ENCODE data around the gene PCK2.
A peak's percentile ranks its signal among the peaks of the same experiment; 100 is the strongest.
"Not testable (repeated sequence)": the region's sequence is repeated elsewhere in the genome, so short reads cannot be mapped to it uniquely, and the experiment has no call there.

PCK2 gene

DNA sequence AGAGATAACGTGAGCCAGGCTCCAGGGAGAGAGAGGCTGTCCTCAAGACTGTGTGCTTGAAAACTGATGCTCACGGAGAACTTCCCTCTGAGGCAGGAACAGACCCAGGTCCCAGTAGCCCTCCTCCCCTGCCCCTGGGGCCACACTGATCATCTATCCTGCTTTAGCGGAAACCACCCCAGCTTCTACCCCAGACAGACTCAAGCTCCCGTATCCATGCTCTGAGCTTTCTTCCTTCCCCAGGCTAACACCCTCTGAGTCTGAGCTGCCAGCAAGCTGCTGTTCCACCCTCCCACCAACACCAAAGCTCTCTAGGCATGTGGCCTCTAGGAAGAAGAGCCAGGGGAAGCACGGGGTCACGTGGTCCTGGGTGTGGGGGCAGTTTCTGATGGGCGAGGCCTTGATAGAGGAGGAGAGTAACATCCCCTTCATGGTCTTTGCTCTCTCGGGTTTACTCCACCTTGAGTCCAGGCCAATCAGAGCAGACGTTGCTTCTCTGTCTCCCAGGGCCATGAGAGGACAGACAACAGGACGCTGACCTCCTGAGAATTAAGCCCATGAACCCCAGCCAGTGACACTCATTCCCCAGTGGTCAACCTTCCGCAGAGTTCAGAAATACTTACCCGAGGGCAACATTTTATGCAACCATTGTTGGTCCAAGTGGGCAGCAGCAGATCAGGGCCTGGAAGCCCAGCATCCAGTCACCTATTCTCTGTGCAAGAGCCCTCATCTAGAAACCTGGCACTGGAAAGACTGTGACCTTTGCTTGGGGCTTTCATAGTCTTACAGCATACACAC, 1.4 kb downstream of the PCK2 start:
- peak; percentile 27 for DNase-seq (ENCODE audit: low read depth, low spot score)

DNA sequence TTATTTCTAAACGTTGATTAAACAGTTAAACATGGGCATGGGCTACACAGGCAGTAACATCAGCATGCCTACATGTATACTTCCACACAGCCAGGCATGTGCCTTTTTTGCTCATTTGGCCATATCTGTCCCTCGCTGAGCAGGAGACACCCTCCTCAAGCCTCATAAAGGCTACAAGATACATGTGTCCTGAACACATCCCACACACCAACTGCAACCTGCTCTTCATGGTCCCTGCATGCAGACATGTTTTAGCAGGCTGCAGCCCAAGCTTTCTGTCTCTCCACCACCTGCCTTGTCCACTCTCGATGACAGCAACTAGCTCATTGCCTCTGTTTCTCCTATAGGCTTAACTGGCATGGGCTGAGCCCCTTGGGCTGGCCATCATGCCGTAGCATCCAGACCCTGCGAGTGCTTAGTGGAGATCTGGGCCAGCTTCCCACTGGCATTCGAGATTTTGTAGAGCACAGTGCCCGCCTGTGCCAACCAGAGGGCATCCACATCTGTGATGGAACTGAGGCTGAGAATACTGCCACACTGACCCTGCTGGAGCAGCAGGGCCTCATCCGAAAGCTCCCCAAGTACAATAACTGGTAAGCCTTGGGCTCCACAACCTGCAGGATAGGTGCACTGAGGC, 2.6 kb downstream of the PCK2 start:
- no peak for DNase-seq (ENCODE audit: low read depth, low spot score)

DNA sequence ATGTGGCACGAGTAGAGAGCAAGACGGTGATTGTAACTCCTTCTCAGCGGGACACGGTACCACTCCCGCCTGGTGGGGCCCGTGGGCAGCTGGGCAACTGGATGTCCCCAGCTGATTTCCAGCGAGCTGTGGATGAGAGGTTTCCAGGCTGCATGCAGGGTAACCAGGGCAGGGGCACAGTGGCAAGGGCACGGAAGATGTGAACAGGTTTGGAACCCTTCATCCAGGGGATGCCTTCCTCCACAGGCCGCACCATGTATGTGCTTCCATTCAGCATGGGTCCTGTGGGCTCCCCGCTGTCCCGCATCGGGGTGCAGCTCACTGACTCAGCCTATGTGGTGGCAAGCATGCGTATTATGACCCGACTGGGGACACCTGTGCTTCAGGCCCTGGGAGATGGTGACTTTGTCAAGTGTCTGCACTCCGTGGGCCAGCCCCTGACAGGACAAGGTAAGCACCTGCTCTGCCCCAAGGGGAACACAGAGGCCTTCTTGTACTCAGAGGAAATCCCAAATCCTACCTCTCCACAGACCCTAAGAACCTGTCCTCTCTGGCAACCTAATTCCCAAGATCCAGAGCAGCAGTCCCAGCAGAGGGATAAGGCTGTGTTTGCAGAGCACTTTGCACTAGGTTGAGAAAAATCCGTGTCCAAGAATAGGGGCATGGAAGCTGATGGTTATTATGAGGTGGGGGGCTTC, 4.3 kb downstream of the PCK2 start:
- DNase-seq (ENCODE audit: low read depth, low spot score) = no peak

DNA sequence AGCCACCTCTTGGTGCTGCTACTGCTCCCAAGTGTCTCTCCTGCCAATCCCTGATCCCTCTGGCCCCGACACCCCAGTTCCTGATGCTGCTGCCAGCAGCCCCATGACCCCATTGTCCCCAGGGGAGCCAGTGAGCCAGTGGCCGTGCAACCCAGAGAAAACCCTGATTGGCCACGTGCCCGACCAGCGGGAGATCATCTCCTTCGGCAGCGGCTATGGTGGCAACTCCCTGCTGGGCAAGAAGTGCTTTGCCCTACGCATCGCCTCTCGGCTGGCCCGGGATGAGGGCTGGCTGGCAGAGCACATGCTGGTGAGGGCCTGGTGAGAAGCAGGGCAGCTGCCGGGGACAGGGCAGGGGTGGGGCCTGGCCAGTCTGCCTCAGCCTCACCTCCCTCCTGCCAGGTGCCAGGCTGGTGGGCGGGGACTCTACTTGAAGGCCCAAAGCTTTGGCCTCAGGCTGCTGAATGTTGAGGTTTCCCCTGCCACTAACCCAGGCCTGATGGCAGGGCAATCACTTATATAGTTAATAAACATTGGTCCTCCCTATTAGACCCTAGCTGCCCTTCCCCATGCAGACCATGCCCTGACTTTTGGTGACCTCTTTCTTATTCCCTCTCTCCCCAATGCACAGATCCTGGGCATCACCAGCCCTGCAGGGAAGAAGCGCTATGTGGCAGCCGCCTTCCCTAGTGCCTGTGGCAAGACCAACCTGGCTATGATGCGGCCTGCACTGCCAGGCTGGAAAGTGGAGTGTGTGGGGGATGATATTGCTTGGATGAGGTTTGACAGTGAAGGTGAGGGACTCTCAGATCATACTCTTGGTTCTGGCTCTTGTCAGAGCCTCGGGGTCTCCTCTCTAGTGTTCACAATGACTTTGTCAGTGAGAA, 5.1 kb downstream of the PCK2 start:
- DNase-seq (ENCODE audit: low read depth, low spot score) = no peak

DNA sequence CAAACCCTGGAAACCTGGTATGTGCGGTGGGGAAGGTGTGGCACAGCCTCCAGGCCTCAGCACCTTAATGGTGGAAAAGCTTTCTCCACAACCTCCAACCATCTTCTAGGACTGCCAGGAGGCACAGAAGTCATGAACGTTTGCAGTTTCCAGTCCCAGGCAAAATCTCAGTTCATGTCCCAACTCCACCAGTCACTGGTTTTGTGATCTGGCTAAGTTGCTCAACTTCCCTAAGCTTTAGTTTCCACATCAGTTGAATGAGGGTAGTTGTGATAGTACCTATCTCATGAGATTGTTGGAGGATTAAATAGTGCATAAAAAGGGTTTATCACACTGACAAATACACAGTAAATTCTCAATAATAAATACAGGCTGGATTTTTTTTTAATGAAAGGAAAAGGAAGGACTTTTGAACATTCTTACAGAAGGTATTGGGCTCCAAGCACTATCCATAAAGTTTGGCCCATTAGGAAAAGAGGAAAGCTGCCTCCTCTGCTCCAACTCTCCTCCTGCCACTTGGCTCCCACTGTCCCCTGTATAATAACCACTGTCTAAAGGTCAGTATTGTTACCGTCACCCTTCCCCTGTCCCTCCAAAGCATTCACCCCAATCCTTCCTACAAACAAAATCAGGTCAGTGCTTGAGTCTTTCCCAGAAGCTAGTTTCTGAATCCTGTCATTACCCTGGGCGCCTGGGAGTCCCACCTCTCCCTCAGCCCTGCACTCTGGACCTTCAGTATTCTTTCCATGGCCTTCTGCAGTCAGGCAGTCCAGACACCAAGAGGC, 6.3 kb downstream of the PCK2 start:
- no peak for DNase-seq (ENCODE audit: low read depth, low spot score)

DNA sequence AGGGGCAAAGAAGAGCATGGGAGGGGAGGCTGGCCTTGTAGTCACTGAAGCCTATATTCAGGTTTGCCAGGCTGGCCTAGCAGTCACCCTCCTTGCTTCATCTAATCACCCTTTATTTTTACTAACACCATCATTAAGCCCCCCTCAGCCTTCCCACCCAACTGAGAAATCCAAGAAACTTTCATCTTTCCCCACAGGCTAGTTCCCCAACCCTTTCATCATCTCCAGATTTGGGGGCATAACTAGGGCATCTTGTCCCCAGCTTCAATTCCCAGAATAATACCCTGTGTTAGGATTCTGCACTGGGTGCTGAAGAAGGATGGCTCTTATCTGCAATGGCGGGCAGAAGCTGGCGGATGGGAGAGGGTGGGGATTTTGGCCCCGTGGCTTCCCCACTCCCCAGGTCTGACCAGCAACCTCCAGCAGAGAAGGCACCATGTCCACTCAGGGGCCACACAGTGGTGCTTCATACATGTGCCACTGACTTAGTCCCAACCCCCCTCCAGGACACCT, 6.9 kb downstream of the PCK2 start:
- no peak for DNase-seq (ENCODE audit: low read depth, low spot score)

DNA sequence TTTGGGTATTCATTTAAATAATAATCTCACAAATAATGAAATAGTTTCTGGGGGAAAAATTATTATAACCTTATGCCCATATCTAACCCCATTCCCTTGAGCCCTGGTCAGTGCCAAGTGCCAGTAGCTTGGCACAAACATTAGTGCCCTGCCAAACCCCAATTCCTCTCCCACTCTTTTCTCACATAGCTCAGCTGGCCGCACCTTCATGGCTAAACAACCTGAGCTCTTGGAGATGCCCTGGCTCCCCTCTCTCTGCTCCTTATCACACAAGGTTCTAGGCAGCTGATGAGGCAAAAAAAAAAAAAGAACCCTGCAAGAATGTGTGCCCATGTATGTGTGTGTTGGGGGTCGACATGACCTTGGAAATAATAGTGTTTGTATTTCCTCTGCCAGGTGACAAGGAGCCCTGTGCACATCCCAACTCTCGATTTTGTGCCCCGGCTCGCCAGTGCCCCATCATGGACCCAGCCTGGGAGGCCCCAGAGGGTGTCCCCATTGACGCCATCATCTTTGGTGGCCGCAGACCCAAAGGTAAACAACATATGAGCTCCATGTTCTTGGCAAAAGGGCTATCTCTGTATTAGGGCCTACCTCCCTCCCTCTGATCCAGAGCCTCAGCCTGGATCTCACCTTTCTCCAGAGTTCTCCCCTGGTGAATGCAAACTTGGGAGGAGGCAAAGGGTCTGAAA, 8.4 kb downstream of the PCK2 start:
- DNase-seq (ENCODE audit: low read depth, low spot score) = no peak

DNA sequence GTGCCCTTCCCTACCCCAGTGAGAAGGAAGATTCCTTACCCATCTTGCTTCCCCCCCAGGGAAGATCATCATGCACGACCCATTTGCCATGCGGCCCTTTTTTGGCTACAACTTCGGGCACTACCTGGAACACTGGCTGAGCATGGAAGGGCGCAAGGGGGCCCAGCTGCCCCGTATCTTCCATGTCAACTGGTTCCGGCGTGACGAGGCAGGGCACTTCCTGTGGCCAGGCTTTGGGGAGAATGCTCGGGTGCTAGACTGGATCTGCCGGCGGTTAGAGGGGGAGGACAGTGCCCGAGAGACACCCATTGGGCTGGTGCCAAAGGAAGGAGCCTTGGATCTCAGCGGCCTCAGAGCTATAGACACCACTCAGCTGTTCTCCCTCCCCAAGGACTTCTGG, 9.3 kb downstream of the PCK2 start:
- DNase-seq (ENCODE audit: low read depth, low spot score) = no peak

DNA sequence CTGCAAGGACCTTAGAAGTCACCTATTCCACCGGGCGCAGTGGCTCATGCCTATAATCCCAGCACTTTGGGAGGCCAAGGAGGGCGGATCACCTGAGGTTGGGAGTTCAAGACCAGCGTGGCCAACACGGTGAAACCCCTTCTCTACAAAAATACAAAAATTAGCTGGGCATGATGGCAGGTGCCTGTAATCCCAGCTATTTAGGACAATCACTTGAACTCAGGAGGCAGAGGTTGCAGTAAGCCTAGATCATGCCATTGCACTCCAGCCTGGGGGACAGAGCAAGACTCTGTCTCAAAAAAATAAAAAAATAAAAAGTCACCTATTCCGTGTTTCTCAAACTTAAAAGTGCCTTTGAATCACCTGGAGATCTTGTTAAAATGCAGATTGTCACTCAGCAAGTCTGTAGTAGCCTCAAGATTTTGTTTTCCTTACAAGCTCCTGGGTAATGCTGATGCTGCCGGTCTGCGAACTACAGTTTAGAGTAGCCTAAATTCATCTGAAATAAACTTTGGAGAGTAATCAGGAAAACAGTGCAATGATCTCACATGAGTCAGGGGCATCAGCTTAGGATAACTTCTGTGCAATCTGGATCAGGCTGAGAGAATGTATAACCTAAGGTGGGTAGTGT, 11.6 kb downstream of the PCK2 start:
- not testable (repeated sequence) for DNase-seq (ENCODE audit: low read depth, low spot score)

DNA sequence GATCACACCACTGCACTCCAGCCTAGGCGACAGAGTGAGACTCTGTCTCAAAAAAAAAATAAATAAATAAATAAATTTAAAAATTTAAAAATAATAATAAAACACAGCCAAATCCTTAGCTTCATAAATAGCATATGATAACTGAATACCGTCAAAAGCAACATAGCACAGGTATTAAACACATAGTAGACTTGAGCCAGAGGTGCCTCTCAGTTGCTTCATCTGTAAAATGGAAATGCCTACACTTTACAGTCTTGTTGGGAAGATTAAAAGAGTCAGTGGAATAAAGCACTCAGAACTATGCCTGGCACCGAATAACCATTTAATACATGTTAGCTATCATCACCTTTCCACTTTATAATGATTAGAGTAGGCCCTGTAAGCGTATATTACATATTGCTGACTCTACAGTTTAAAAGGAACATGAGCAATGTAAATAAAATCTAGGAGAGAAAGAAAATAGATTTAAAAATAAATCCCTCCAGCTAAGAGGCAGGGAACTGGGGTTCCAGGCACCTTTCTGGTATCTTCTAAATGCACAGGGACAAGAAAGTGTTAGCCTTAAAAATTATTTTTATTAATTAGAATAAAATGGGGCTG, 12.7 kb downstream of the PCK2 start:
- no peak for DNase-seq (ENCODE audit: low read depth, low spot score)

DNA sequence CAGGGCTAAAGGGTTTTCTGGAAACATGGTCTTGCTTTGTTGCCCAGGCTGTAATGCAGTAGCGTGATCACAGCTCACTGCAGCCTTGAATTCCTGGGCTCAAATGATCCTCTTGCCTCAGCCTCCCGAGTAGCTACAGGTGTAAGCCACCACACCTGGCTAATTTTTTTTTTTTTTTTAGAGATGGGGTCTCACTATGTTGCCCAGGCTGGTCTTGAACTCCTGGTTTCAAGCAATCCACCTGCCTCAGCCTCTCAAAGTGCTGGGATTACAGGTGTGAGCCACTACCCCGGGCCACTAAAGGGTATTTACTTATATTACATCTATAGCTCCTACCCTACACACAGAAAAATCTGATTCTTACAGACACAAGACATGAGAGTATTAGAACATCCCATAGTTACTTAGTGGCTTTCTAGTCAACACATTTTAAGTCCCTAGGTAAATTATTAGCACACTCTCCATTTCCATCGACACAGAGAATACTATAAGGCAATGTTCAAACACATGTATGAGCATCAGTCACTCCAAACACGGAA, 14.3 kb downstream of the PCK2 start:
- DNase-seq (ENCODE audit: low read depth, low spot score) = no peak

DNA sequence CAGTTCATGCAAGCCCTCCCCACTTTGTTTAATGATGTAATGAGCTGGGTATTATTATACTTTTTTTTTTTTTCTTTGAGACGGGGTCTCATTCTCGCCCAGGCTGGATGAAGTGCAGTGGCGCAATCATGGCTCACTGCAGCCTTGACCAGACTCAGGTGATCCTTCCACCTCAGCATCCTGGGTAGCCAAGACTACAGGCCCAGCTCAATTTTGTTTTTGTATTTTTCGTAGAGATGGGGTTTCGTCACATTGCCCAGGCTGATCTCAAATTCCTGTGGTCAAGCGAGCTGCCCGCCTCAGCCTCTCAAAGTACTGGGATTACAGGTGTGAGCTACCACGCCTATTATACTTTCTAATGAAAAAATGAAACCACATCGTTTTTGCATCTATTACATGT, 15.9 kb downstream of the PCK2 start:
- no peak for DNase-seq (ENCODE audit: low read depth, low spot score)

DNA sequence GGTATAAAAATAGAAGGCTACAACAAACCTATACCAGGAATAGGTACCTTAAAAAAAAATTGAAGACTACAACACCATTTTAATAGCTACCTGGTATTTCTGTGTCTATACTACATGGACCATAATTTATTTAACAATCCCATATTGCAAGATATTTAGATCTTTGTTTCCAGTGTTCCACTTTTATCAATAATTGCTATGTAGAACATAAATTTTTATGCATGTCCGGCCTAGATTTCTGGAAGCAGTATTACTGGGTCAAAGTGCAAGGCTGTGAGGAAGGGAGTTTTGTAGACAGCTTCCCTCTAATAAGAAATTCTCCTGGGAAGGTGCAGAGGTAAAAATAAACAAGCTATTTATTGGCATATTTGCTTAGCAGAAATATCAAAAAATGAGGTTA, 16.4 kb downstream of the PCK2 start:
- DNase-seq (ENCODE audit: low read depth, low spot score) = no peak

DNA sequence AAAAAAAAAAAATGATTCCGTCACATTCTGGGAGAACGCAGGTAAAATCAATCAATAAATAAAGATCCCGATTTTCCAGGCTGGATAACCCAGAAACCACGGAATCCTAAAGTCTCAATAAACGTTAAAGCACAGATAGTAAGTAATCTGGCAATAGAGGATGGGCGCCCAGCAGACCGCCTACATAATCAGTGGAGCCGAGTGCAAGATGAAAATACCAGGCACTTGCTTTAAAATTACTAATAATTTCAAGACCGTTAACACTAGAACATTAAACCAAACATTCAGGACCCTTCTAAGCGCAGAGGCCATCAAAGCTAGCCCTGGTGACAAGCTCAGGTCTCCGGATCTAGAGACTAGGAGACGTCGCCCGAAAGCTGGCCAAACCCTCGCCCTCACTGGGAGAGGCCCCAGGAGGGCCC, 19.3 kb downstream of the PCK2 start:
- no peak for DNase-seq (ENCODE audit: low read depth, low spot score)

DNA sequence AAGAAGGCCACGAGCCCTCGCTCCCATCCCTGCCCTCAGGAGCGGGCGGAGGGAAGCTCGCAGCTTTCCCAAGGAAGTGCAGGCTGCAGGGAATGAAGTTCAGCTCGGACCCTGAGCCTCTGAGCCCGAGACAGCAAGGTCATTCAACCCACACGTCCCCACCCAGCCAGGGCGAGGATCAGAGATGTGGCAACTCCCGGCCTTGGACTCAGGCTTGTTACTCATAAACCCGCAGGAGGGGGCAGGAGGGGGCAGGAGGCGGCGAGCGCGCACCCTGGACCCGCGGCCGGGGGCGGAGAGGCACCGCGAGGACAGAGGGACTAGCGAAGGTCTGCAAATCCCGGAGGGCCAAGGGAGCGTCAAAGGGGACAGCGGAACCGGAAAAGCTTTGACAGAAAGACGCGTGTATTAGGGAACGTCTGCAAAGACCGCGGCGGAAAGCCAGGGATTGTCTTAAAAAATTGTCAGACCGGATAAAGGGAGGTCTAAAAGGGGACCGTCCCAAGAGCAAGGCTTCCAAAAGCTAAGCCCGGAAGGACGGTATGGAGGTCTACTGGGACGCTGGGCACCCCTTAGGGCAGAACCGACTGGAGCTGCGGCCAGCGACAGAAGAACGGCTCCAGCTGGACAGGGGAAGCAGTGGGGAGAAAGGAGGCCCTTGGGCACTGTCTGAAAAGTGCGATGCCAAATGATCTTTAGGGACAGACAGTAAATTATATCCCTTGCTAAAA, 19.9 kb downstream of the PCK2 start:
- DNase-seq (ENCODE audit: low read depth, low spot score) = peak; percentile 66

DNA sequence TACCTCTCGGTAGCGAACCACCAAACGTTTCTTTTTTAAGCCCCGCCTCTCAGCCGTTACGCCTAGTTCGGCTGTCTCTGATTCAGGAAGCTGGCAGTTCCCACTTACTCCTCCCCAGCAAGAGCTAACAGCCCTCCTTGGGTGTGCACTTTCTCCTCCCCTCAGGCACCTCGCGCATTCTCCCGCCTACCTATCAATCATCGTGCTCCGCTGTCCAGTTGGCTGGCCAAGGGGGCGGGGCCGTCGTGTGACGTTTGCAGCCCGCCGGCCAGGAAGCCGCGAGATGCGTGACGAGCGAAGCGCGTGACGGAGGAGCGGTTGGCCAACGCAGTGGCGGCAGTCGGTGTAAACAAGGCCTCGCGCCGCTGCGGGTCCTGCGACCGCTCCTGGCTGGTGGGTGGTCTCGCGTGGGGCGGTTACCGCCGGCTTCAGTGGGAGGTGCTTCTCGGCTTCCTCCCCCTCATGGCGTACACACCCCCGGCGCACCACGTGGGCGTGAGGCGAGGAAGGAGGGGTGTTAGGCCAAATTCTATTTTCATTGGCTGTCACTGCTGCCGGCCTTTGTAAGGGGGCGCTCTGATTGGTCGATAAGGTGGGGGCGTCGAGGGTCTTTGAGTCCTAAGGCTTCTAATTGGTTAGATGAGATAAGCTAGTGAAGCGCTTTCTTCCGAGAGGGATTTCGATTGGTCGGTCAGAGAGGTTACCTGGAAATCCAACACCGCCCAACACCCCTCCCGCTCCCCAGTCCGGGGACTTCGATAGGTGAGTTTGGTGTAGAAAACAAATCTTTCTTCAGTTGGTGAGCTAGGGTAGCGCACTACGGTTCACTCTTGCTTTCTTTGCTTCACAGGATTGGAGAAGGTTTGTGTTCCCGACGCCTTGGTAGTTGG, 20.7 kb downstream of the PCK2 start, which contains the start of the genes DCAF11 and NRL:
Gene DCAF11 (plus strand): TSS at position 246 of the 890 bp plus-strand sequence. CDS start 818 bp downstream, outside the sequence.
Gene NRL (minus strand): TSS at position 418 of the 890 bp plus-strand sequence. CDS start 32,101 bp downstream, outside the sequence.
- peak; percentile 97 for DNase-seq (ENCODE audit: low read depth, low spot score)

All from activated CD4-positive, CD25-positive, alpha-beta regulatory T cell treated with anti-CD3 and anti-CD28 coated beads, Interleukin-2, amount 50 U/mL, for 16 hours (primary cell).